Measurements from ENCODE around the gene CCDC148.
"Not testable (repeated sequence)": the region's sequence is repeated elsewhere in the genome, so short reads cannot be mapped to it uniquely, and the experiment has no call there.

- TF ChIP-seq CTCF (IDR thresholded peaks at IDR 0.05; ENCODE audit: insufficient read depth, low read length); POLR2AphosphoS5 (IDR thresholded peaks at IDR 0.05; ENCODE audit: low read depth); GABPA (IDR thresholded peaks at IDR 0.05; ENCODE audit: low read depth); SPI1 (IDR thresholded peaks at IDR 0.05; ENCODE audit: borderline replicate concordance, low read depth); REST (IDR thresholded peaks at IDR 0.05; ENCODE audit: insufficient replicate concordance, low read depth): not testable (repeated sequence)
Observed at GRCh38 chr2:158351466-158351816, 105.1 kb downstream of the CCDC148 start.

Measured in HL-60 (cell line).